HepG2 (cell line): ENCODE data around the gene TMEM8B. TPM values are rescaled to one million over a fixed set of nuclear protein-coding genes. Genes with fewer than 3 reads are reported as not detected.

Source experiments
- ASH2L ChIP-seq: fragments of 300-600, 200-600 bp; sonication (generic); IDR thresholded peaks from 2 replicates; pipeline ENCODE4 v1.7.0; 2017; ENCODE audit warnings: low read depth, mild to moderate bottlenecking, moderate library complexity, mixed read lengths, low read length; ENCODE audit not compliant: insufficient read length
- CAMTA2 ChIP-seq: sonication (generic); formaldehyde crosslinking; IDR thresholded peaks from 2 replicates; pipeline ENCODE4 v1.4.0; 2020; ENCODE audit warnings: mild to moderate bottlenecking, missing genetic modification reagents, borderline replicate concordance
- CEBPG ChIP-seq: IDR thresholded peaks from 2 replicates; pipeline ENCODE4 v1.6.1; 2016
- ERF ChIP-seq: IDR thresholded peaks from 2 replicates; pipeline ENCODE4 v1.6.1; 2018; ENCODE audit warnings: missing biosample characterization, missing genetic modification reagents
- EZH2 ChIP-seq: conservative IDR thresholded peaks from 2 replicates; pipeline ENCODE4 v1.6.1; 2012; ENCODE audit warnings: mild to moderate bottlenecking, low read depth, low read length, moderate library complexity
- GPN1 ChIP-seq: sonication (generic); formaldehyde crosslinking; IDR thresholded peaks from 2 replicates; pipeline ENCODE4 v1.5.1; 2020; ENCODE audit warnings: missing genetic modification reagents, borderline replicate concordance
- HHEX ChIP-seq: IDR thresholded peaks from 2 replicates; pipeline ENCODE4 v1.6.1; 2016; ENCODE audit warnings: control low read depth
- HOXA9 ChIP-seq: sonication (generic); formaldehyde crosslinking; IDR thresholded peaks from 2 replicates; pipeline ENCODE4 v1.8.1; 2022; ENCODE audit warnings: missing genetic modification reagents, mild to moderate bottlenecking, moderate library complexity, borderline replicate concordance
- MEF2D ChIP-seq: sonication (generic); formaldehyde crosslinking; IDR thresholded peaks from 2 replicates; pipeline ENCODE4 v1.5.1; 2020; ENCODE audit warnings: mild to moderate bottlenecking, missing genetic modification reagents
- POLR2G ChIP-seq: fragments of 200-400 bp; formaldehyde crosslinking; IDR thresholded peaks from 2 replicates; pipeline ENCODE4 v1.6.1; 2018; ENCODE audit warnings: mild to moderate bottlenecking, low read depth, low read length, moderate library complexity
- SETDB1 ChIP-seq: sonication (generic); formaldehyde crosslinking; IDR thresholded peaks from 2 replicates; pipeline ENCODE4 v1.5.1; 2020; ENCODE audit warnings: missing genetic modification reagents, mild to moderate bottlenecking, borderline replicate concordance
- ZNF292 ChIP-seq: sonication (generic); formaldehyde crosslinking; IDR thresholded peaks from 2 replicates; pipeline ENCODE4 v1.8.1; 2022; ENCODE audit warnings: mild to moderate bottlenecking, low read depth, missing genetic modification reagents, borderline replicate concordance
- ZNF383 ChIP-seq: sonication (generic); formaldehyde crosslinking; IDR thresholded peaks from 2 replicates; pipeline ENCODE4 v1.4.0; 2020; ENCODE audit warnings: missing genetic modification reagents, mild to moderate bottlenecking, borderline replicate concordance
- ZNF557 ChIP-seq: sonication (generic); formaldehyde crosslinking; IDR thresholded peaks from 2 replicates; pipeline ENCODE4 v1.4.0; 2020; ENCODE audit warnings: missing genetic modification reagents
- ZNF775 ChIP-seq: sonication (generic); formaldehyde crosslinking; IDR thresholded peaks from 2 replicates; pipeline ENCODE4 v1.4.0; 2020; ENCODE audit warnings: missing genetic modification reagents, mild to moderate bottlenecking, moderate library complexity, borderline replicate concordance
- ZNF883 ChIP-seq: sonication (generic); formaldehyde crosslinking; IDR thresholded peaks from 2 replicates; pipeline ENCODE4 v1.5.1; 2020; ENCODE audit warnings: mild to moderate bottlenecking, missing genetic modification reagents; ENCODE audit errors: not compliant biosample characterization
- polyA plus RNA-seq, 8 experiments: library from polyadenylated mRNA; depleted of rRNA in 3 of 8; stranded (reverse) in 7 of 8; unstranded in 1 of 8; fragments of >200 nt; fragmentation: Illumina TruSeq in 4 of 8; extraction: Trizol in 4 of 8; gene quantifications; 2 replicates each; pipeline versions ENCODE4 v1.2.1 to v1.2.3, GENCODE V29; 2011 to 2016; ENCODE audit warnings: low read depth in 4 of 8, missing spikeins in 1 of 8, mixed read lengths in 1 of 8; ENCODE audit not compliant: insufficient read depth in 1 of 8
- total RNA-seq, 5 experiments: library from RNA; depleted of rRNA; stranded (reverse); fragments of >200 nt; fragmentation: Illumina TruSeq; extraction: Trizol; gene quantifications; 2 replicates each; pipeline ENCODE4 v1.2.3, GENCODE V29; 2016; ENCODE audit warnings: low read depth in 1 of 5
- TF ChIP-seq, protein P1 (sequence below): sonication (generic); formaldehyde crosslinking; IDR thresholded peaks from 2 replicates; pipeline ENCODE4 v1.4.0; 2020; ENCODE audit warnings: missing genetic modification reagents, borderline replicate concordance
- TF ChIP-seq, protein P2 (sequence below): sonication (generic); formaldehyde crosslinking; conservative IDR thresholded peaks from 2 replicates; pipeline ENCODE4 v1.4.0; 2020; ENCODE audit warnings: missing genetic modification reagents
- TF ChIP-seq, protein P3 (sequence below): IDR thresholded peaks from 2 replicates; pipeline ENCODE4 v1.6.1; 2016
- TF ChIP-seq, protein P4 (sequence below), 2 experiments: fragments of 450-650 bp in 1 of 2; sonication (generic) in 1 of 2; formaldehyde crosslinking; IDR thresholded peaks; 2 replicates each; pipeline versions ENCODE4 v1.5.0 to v1.8.0; 2020 to 2022; ENCODE audit warnings: mild to moderate bottlenecking in 1 of 2, missing genetic modification reagents in 1 of 2
- TF ChIP-seq, protein P5 (sequence below): sonication (generic); formaldehyde crosslinking; conservative IDR thresholded peaks from 2 replicates; pipeline ENCODE4 v1.4.0; 2020; ENCODE audit warnings: missing genetic modification reagents

The TMEM8B gene
- total and polyA plus RNA-seq, 2 of the 13 experiments (the other 11 are each of a cell fraction or from before 2014, with no cell fraction given), result 2.1 to 2.7 TPM

DNA sequence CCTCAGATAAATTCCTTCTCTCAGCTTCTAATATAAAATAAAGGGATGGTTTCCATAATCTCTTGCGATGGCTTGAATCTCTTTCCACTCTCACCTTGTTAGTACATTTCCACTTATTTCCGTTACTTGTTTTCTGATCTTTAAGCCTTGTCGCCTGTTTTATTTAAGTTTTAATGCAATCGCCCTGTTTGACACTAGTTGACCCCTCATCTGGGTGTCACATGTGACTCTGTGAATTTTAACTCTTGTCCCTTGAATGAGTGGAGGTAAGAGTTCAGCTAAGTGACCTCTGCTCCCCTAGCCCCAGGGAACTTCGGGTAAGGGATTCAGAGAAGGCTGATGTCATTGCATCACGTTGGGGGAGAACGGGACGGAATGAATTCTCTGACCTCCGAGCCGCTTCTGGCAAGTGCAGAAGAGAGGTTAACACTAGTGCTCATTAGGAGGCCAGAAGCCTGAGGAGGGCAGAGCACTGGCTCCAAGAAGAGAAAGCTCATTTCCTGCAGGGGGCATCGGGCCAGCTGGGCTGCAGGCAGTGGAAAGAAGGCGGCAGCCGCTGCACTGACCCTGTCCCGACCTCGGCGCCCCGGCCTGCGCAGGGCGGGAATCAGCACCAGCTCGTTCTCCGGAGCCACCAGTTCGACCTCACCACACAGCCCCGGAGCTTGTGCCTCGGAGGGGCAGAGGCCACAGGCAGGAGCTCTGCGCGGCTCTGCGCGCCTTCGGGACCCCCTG is 14.8 kb upstream of the TMEM8B start (continued):
- TF ChIP-seq, protein P1, sequence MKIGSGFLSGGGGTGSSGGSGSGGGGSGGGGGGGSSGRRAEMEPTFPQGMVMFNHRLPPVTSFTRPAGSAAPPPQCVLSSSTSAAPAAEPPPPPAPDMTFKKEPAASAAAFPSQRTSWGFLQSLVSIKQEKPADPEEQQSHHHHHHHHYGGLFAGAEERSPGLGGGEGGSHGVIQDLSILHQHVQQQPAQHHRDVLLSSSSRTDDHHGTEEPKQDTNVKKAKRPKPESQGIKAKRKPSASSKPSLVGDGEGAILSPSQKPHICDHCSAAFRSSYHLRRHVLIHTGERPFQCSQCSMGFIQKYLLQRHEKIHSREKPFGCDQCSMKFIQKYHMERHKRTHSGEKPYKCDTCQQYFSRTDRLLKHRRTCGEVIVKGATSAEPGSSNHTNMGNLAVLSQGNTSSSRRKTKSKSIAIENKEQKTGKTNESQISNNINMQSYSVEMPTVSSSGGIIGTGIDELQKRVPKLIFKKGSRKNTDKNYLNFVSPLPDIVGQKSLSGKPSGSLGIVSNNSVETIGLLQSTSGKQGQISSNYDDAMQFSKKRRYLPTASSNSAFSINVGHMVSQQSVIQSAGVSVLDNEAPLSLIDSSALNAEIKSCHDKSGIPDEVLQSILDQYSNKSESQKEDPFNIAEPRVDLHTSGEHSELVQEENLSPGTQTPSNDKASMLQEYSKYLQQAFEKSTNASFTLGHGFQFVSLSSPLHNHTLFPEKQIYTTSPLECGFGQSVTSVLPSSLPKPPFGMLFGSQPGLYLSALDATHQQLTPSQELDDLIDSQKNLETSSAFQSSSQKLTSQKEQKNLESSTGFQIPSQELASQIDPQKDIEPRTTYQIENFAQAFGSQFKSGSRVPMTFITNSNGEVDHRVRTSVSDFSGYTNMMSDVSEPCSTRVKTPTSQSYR (CRISPR knock-in tag), result peak; percentile 21; the same call in 1 of the 2 replicates
- TF ChIP-seq GPN1 (CRISPR knock-in tag) (no peak), ZNF383 (no peak), MEF2D (CRISPR knock-in tag) (peak; percentile 73; the same call in 1 of the 2 replicates), ZNF883 (CRISPR knock-in tag) (peak; percentile 54), EZH2 (no peak), HHEX (no peak), ZNF557 (0 out of 2 replicates have a peak, but pooled peaks have one; percentile 36), ERF (CRISPR knock-in tag) (peak; percentile 33), CEBPG (CRISPR knock-in tag) (peak; percentile 95), SETDB1 (CRISPR knock-in tag) (no peak), ASH2L (peak; percentile 36), ZNF775 (CRISPR knock-in tag) (no peak), CAMTA2 (CRISPR knock-in tag) (no peak), ZNF292 (CRISPR knock-in tag) (peak; percentile 28; the same call in 1 of the 2 replicates), POLR2G (peak; percentile 77), HOXA9 (0 out of 2 replicates have a peak, but pooled peaks have one; percentile 49)
- TF ChIP-seq, protein P2, sequence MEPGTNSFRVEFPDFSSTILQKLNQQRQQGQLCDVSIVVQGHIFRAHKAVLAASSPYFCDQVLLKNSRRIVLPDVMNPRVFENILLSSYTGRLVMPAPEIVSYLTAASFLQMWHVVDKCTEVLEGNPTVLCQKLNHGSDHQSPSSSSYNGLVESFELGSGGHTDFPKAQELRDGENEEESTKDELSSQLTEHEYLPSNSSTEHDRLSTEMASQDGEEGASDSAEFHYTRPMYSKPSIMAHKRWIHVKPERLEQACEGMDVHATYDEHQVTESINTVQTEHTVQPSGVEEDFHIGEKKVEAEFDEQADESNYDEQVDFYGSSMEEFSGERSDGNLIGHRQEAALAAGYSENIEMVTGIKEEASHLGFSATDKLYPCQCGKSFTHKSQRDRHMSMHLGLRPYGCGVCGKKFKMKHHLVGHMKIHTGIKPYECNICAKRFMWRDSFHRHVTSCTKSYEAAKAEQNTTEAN (CRISPR knock-in tag), result 0 out of 2 replicates have a peak, but pooled peaks have one; percentile 34
- TF ChIP-seq, protein P3, sequence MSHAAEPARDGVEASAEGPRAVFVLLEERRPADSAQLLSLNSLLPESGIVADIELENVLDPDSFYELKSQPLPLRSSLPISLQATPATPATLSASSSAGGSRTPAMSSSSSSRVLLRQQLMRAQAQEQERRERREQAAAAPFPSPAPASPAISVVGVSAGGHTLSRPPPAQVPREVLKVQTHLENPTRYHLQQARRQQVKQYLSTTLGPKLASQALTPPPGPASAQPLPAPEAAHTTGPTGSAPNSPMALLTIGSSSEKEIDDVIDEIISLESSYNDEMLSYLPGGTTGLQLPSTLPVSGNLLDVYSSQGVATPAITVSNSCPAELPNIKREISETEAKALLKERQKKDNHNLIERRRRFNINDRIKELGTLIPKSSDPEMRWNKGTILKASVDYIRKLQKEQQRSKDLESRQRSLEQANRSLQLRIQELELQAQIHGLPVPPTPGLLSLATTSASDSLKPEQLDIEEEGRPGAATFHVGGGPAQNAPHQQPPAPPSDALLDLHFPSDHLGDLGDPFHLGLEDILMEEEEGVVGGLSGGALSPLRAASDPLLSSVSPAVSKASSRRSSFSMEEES (CRISPR knock-in tag), result peak; percentile 86
- TF ChIP-seq, protein P4, sequence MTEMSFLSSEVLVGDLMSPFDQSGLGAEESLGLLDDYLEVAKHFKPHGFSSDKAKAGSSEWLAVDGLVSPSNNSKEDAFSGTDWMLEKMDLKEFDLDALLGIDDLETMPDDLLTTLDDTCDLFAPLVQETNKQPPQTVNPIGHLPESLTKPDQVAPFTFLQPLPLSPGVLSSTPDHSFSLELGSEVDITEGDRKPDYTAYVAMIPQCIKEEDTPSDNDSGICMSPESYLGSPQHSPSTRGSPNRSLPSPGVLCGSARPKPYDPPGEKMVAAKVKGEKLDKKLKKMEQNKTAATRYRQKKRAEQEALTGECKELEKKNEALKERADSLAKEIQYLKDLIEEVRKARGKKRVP (CRISPR knock-in tag; IDR thresholded peaks at IDR 0.05), result peak in 1 of 2 experiments; percentile 95; a peak in 2 of 4 replicates
- TF ChIP-seq, protein P5, sequence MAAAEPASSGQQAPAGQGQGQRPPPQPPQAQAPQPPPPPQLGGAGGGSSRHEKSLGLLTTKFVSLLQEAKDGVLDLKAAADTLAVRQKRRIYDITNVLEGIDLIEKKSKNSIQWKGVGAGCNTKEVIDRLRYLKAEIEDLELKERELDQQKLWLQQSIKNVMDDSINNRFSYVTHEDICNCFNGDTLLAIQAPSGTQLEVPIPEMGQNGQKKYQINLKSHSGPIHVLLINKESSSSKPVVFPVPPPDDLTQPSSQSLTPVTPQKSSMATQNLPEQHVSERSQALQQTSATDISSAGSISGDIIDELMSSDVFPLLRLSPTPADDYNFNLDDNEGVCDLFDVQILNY (CRISPR knock-in tag), result no peak; the same call in 1 of the 2 replicates
